GM12801 (cell line): ENCODE measurements around the gene ITGA2.

ENCODE experiments used
- CTCF ChIP-seq: IDR thresholded peaks from one replicate; pipeline ENCODE4 v1.5.1; 2011; ENCODE audit warnings: control low read depth; ENCODE audit not compliant: insufficient read length; ENCODE audit errors: extremely low read depth

ITGA2 gene

GRCh38 chr5:53059281-53059680 lies 70.1 kb downstream of the ITGA2 start:
- TF ChIP-seq CTCF = no peak

- no peak for TF ChIP-seq CTCF
Observed at GRCh38 chr5:53063176-53063575, 74.0 kb downstream of the ITGA2 start.

- TF ChIP-seq CTCF = no peak
Observed at GRCh38 chr5:53063791-53064190, 74.6 kb downstream of the ITGA2 start.

- no peak for TF ChIP-seq CTCF
Observed at GRCh38 chr5:53066088-53066487, 76.9 kb downstream of the ITGA2 start.

- TF ChIP-seq CTCF = no peak
Observed at GRCh38 chr5:53067641-53068040, 78.5 kb downstream of the ITGA2 start.

GRCh38 chr5:53068291-53068836 lies 79.2 kb downstream of the ITGA2 start:
- TF ChIP-seq CTCF = no peak

GRCh38 chr5:53069626-53070025 lies 80.5 kb downstream of the ITGA2 start:
- no peak for TF ChIP-seq CTCF
